Measurements from ENCODE around the gene KMT2A.

KMT2A gene

DNA sequence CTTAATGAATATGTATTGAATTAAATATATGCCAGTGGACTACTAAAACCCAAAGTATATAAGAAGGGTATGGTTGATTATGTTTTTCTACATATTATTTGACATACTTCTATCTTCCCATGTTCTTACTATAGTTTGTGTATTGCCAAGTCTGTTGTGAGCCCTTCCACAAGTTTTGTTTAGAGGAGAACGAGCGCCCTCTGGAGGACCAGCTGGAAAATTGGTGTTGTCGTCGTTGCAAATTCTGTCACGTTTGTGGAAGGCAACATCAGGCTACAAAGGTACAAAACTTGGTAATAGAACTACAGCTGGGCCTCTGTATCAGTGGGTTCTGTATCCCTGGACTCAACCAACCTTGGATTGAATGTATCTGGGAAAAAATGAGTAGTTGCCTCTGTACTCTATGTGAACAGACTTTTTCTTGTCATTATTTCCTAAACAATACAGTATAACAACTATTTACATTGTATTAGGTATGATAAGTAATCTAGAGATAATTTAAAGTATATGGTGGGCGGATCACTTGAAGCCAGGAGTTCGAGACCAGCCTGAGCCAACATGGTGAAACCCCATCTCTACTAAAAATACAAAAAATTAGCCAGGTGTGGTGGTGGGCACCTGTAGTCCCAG lies 52.3 kb downstream of the KMT2A start:
- peak; percentile 44 for DNase-seq

DNA sequence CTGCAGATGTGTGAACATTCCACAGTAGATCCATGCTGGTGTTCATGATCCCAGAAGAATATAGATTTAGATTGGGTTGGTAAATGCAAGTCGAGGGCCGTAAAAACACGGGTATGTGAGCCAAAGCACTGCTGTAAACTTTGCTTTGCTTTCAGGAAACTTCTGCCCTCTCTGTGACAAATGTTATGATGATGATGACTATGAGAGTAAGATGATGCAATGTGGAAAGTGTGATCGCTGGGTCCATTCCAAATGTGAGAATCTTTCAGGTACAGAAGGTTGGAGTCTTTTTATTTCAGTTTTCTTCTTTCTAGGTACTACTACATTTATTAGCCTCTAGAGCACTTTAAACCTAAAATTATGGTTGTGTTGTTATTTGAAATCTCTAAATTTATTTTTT lies 54.7 kb downstream of the KMT2A start:
- no peak for DNase-seq

DNA sequence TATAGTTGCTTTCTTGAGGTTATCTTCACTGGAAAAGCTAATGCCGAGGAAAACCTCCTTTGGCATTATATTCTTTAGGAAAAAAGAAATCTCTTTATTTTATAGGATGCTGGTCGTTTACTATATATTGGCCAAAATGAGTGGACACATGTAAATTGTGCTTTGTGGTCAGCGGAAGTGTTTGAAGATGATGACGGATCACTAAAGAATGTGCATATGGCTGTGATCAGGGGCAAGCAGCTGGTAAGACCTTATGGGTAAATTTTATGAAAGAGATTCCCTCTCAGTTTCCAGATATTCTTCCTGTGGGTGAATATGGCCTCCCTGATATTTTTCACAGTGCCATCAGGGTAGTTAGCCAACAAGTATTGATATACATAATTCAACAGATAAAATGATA lies 61.5 kb downstream of the KMT2A start:
- no peak for DNase-seq

DNA sequence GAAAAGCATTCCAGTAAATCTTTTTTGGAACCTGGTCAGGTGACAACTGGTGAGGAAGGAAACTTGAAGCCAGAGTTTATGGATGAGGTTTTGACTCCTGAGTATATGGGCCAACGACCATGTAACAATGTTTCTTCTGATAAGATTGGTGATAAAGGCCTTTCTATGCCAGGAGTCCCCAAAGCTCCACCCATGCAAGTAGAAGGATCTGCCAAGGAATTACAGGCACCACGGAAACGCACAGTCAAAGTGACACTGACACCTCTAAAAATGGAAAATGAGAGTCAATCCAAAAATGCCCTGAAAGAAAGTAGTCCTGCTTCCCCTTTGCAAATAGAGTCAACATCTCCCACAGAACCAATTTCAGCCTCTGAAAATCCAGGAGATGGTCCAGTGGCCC lies 66.9 kb downstream of the KMT2A start:
- no peak for DNase-seq

- no peak for DNase-seq
Observed at GRCh38 chr11:118511601-118512000, 75.3 kb downstream of the KMT2A start.

- DNase-seq: no peak
Observed at GRCh38 chr11:118514103-118514502, 77.8 kb downstream of the KMT2A start.

GRCh38 chr11:118519549-118519948 lies 83.3 kb downstream of the KMT2A start:
- DNase-seq: no peak

DNA sequence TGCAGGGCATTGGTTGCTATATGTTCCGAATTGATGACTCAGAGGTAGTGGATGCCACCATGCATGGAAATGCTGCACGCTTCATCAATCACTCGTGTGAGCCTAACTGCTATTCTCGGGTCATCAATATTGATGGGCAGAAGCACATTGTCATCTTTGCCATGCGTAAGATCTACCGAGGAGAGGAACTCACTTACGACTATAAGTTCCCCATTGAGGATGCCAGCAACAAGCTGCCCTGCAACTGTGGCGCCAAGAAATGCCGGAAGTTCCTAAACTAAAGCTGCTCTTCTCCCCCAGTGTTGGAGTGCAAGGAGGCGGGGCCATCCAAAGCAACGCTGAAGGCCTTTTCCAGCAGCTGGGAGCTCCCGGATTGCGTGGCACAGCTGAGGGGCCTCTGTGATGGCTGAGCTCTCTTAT lies 85.6 kb downstream of the KMT2A start:
- DNase-seq: no peak

GRCh38 chr11:118522571-118523072 lies 86.3 kb downstream of the KMT2A start:
- DNase-seq: no peak

DNA sequence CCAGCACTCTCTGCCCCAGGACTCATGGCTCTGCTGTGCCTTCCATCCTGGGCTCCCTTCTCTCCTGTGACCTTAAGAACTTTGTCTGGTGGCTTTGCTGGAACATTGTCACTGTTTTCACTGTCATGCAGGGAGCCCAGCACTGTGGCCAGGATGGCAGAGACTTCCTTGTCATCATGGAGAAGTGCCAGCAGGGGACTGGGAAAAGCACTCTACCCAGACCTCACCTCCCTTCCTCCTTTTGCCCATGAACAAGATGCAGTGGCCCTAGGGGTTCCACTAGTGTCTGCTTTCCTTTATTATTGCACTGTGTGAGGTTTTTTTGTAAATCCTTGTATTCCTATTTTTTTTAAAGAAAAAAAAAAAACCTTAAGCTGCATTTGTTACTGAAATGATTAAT lies 88.1 kb downstream of the KMT2A start:
- no peak for DNase-seq

DNA sequence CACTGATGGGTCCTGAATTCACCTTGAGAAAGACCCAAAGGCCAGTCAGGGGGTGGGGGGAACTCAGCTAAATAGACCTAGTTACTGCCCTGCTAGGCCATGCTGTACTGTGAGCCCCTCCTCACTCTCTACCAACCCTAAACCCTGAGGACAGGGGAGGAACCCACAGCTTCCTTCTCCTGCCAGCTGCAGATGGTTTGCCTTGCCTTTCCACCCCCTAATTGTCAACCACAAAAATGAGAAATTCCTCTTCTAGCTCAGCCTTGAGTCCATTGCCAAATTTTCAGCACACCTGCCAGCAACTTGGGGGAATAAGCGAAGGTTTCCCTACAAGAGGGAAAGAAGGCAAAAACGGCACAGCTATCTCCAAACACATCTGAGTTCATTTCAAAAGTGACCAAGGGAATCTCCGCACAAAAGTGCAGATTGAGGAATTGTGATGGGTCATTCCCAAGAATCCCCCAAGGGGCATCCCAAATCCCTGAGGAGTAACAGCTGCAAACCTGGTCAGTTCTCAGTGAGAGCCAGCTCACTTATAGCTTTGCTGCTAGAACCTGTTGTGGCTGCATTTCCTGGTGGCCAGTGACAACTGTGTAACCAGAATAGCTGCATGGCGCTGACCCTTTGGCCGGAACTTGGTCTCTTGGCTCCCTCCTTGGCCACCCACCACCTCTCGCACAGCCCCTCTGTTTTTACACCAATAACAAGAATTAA lies 88.6 kb downstream of the KMT2A start:
- no peak for DNase-seq

- no peak for DNase-seq
Observed at GRCh38 chr11:118526688-118527087, 90.4 kb downstream of the KMT2A start.

- DNase-seq: no peak
Observed at GRCh38 chr11:118527109-118527508, 90.8 kb downstream of the KMT2A start, which contains the start of gene TTC36. TTC36 (plus strand) TSS chr11:118527474; CDS start chr11:118527495, 21 bp downstream.

GRCh38 chr11:118528511-118528910 lies 92.2 kb downstream of the KMT2A start:
- no peak for DNase-seq

DNA sequence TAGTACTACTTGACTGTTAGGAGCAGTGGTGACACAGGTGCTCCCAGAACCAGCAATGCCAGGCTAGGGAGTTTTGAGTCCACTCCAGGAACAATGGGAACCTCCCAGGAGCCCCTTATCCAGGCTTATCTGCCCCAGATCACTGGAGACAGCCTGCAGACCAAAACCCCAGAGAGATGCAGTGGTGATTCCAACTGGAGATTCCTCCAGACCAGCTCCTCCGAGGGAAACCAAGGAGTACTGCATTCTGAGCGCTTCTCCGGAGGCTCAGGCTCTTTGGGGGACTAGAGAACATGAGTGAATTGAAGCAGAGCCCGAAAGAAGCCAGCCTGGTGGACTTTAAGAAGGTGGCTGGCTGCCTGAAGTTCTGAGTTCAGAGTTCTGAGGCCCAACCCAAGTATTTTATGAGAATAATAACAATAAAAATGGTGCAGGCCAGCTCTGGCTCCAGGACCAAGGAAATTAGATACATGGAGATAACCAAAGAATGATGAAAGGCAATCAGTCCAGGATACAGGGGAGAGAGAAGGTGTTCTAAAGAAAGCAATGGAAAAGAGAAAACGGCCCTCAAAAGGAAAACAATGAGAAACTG lies 93.4 kb downstream of the KMT2A start:
- no peak for DNase-seq

DNA sequence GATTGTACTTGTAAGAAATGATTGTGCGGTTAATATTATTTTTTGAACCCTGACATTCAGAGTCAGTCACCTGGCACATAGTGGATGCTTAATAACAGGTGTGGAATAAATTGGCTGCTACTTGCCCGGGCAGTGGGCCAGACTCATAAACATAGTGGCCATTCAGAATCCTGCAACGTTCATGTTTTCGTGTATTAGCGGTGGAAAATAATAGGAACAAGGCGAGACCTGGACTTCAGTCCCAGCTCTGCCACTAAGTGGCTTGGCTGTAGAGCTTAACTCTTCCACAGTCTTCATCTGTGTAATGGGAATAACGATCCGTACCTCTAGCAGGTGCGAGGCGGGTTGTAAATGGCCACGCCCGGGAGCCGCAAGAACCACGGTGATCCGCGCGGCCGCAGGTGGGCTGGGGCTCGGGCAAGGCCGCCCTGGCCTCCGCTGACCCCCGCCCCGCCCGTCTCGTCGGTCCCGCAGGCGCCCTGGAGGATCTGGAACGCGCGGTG lies 93.9 kb downstream of the KMT2A start:
- DNase-seq: peak; percentile 97

- DNase-seq: peak; percentile 80
Observed at GRCh38 chr11:118530683-118531596, 94.6 kb downstream of the KMT2A start, which contains the start of gene TMEM25. TMEM25 (plus strand) TSS chr11:118531192; CDS start chr11:118531802, 610 bp downstream.

GRCh38 chr11:118531597-118532084 lies 95.3 kb downstream of the KMT2A start:
- DNase-seq: no peak

DNA sequence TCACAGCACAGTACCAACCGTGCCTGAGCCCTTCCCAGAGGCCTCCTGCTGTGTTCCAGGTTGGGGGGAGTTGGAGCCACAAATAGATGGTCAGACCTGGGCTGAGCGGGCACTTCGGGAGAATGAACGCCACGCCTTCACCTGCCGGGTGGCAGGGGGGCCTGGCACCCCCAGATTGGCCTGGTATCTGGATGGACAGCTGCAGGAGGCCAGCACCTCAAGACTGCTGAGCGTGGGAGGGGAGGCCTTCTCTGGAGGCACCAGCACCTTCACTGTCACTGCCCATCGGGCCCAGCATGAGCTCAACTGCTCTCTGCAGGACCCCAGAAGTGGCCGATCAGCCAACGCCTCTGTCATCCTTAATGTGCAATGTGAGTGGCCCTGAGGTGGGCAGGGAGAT lies 95.8 kb downstream of the KMT2A start:
- no peak for DNase-seq

DNA sequence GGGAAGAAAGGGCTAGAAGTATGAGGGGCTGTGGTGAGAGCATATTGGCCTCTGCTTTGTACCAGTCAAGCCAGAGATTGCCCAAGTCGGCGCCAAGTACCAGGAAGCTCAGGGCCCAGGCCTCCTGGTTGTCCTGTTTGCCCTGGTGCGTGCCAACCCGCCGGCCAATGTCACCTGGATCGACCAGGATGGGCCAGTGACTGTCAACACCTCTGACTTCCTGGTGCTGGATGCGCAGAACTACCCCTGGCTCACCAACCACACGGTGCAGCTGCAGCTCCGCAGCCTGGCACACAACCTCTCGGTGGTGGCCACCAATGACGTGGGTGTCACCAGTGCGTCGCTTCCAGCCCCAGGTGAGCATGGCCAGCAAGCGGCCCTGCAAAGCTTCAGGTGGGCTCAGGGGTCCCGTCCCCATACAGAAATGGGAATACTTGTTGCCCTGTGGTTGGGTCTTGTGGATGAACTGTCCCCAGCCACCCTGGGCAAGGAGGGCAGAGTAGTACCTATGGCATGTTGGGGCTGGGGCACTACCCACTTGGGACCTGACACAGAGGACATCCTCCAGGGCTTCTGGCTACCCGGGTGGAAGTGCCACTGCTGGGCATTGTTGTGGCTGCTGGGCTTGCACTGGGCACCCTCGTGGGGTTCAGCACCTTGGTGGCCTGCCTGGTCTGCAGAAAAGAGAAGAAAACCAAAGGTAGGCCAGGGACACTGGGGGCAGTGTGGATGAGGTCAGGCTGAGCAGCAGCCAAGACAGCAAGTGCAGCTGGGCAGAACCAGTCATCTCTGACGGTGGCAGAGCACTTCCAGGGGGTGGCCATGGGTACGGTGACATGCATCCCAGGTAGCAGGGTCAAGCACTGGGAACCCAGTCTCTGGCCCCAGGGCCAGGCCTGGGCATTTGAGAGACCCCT lies 96.8 kb downstream of the KMT2A start:
- DNase-seq: no peak
